ENCODE measurements around the gene FRK. TPM values are rescaled to one million over a fixed set of nuclear protein-coding genes. Genes with fewer than 3 reads are reported as not detected.

FRK gene
- total RNA-seq, 2 experiments from 2014 or later = 0.04 to 0.07 TPM

DNA sequence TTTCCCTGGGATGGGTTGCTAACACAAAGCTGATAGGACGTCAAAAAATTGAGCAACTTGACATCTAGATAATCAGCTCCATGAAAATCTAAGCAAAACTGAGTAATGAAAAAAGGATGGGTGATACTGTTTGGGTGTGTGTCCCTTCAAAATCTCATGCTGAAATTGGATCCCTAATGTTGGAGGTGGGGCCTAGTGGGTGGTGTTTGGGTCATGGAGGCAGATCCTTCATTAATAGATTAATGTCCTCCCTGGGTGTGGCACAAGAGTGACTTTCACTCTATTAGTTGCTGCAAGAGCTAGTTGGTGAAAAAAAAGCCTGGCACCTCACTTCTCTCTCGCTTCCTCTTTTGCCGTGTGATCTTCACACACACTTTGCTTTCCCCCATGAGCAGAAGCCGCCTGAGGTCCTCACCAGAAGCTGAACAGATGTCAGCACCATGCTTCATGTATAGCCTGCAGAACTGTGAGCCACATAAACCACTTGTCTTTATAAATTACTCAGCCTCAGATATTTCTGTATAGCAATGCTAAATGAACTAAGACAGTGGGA lies 160.9 kb downstream of the FRK start:
- Mint-ChIP-seq H3K36me3 (ENCODE audit: low read depth) (no peaks in the 10 kb centered on the region), H3K27ac (no peak overlapping the region), H3K9me3 (no peaks in the 10 kb centered on the region), H3K4me3 (no peak overlapping the region), H3K4me1 (ENCODE audit: low read depth) (no peaks in the 10 kb centered on the region), H3K27me3 (no peaks in the 10 kb centered on the region)
- ATAC-seq = no peak
- ChIA-PET POLR2A (no interaction called here), CTCF (no interaction called here)
- intact Hi-C loops (cut with micrococcal nuclease) = no loop called here
- DNase-seq = no peak
- TF ChIP-seq, protein P1, sequence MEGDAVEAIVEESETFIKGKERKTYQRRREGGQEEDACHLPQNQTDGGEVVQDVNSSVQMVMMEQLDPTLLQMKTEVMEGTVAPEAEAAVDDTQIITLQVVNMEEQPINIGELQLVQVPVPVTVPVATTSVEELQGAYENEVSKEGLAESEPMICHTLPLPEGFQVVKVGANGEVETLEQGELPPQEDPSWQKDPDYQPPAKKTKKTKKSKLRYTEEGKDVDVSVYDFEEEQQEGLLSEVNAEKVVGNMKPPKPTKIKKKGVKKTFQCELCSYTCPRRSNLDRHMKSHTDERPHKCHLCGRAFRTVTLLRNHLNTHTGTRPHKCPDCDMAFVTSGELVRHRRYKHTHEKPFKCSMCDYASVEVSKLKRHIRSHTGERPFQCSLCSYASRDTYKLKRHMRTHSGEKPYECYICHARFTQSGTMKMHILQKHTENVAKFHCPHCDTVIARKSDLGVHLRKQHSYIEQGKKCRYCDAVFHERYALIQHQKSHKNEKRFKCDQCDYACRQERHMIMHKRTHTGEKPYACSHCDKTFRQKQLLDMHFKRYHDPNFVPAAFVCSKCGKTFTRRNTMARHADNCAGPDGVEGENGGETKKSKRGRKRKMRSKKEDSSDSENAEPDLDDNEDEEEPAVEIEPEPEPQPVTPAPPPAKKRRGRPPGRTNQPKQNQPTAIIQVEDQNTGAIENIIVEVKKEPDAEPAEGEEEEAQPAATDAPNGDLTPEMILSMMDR (IDR thresholded peaks at IDR 0.05) = no peak

- TF ChIP-seq, protein P1 (IDR thresholded peaks at IDR 0.05) = no peak
- DNase-seq (no peak), ATAC-seq (no peak)
- H3K36me3 Mint-ChIP-seq (ENCODE audit: low read depth) = no peaks in the 10 kb centered on the region
- ChIA-PET CTCF (no interaction called here), POLR2A (no interaction called here)
- H3K27me3 Mint-ChIP-seq = peaks cover 3% of the 10 kb centered on the region
- no peaks in the 10 kb centered on the region for H3K9me3 Mint-ChIP-seq
- intact Hi-C loops (cut with micrococcal nuclease) = no loop called here
- no peaks in the 10 kb centered on the region for H3K4me1 Mint-ChIP-seq (ENCODE audit: low read depth)
- no peak overlapping the region for H3K4me3 Mint-ChIP-seq
- H3K27ac Mint-ChIP-seq = no peak overlapping the region
Observed at GRCh38 chr6:115898246-115898645, 162.4 kb downstream of the FRK start.

DNA sequence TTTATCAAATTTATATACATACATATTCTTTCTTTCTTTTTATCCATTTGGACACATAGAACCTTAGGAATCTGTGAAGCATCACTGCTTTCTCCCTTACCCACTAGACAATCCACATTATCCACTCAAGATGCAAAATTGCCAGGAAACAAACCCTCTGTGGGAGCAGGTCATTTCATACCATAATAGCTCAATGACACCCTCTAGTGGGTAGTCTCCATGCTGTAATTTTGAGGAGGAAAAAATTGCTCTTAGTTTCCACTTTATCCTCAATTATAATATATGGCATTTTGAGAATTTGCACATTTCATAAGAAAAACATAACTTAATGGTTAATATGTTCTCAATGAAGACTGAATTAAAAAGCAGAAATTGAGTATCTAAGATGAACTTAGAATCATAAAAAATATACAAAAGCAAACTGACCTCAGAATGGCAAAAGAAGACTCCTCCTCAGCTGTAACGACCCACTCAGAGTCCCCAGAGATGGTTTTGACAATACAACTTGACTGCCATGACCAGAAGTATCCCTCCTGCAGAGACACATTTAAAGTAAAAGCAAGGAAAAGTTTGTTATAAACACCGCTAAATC lies 164.1 kb downstream of the FRK start:
- ChIA-PET CTCF (interaction anchor here (0.9 kb wide), 1 partner anchor 9 kb away, joined by 3 read pairs; no protein-coding TSS in a partner anchor), POLR2A (no interaction called here)
- intact Hi-C loops (cut with micrococcal nuclease) = no loop called here
- Mint-ChIP-seq H3K9me3 (no peaks in the 10 kb centered on the region), H3K27ac (no peak overlapping the region), H3K4me3 (no peak overlapping the region), H3K36me3 (ENCODE audit: low read depth) (no peaks in the 10 kb centered on the region), H3K27me3 (peaks cover 4% of the 10 kb centered on the region), H3K4me1 (ENCODE audit: low read depth) (no peaks in the 10 kb centered on the region)
- TF ChIP-seq, protein P1 (IDR thresholded peaks at IDR 0.05) = peak; percentile 62
- DNase-seq (no peak), ATAC-seq (no peak)

DNA sequence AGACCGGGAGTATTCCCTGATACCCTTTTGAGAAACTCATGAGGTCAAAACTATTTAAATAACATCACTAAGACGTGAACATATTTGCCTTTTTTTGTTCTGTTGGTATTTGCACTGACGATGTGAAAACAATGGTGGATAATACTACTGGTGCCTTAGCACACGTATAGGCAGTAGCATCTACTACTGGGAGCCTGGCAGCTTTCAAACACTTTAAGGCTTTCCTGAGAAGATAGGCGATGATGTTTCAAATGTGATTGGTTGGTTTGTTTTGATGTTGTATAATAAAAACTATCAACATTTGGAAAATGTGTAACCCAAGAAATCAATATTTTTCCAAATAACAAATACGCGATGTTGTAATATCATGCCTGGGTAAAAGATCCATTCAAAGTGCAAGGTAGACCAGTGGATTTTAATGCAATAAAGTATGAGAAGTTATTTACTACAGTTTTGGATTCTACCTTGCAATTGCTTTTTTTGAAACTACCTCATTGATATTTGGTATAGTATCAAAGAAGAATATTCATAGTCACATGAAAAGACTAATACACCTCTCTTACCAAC lies 166.2 kb downstream of the FRK start:
- TF ChIP-seq, protein P1 (IDR thresholded peaks at IDR 0.05) = no peak
- no peak for ATAC-seq
- H3K4me3 Mint-ChIP-seq = no peak overlapping the region
- peaks cover 4% of the 10 kb centered on the region for H3K27me3 Mint-ChIP-seq
- H3K36me3 Mint-ChIP-seq (ENCODE audit: low read depth) = no peaks in the 10 kb centered on the region
- intact Hi-C loops (cut with micrococcal nuclease) = no loop called here
- ChIA-PET POLR2A (interaction anchor here (0.6 kb wide), 1 partner anchor 186 kb away, joined by 3 read pairs; no protein-coding TSS in a partner anchor), CTCF (no interaction called here)
- no peak overlapping the region for H3K27ac Mint-ChIP-seq
- no peaks in the 10 kb centered on the region for H3K9me3 Mint-ChIP-seq
- DNase-seq = no peak
- H3K4me1 Mint-ChIP-seq (ENCODE audit: low read depth) = peaks cover 6% of the 10 kb centered on the region

DNA sequence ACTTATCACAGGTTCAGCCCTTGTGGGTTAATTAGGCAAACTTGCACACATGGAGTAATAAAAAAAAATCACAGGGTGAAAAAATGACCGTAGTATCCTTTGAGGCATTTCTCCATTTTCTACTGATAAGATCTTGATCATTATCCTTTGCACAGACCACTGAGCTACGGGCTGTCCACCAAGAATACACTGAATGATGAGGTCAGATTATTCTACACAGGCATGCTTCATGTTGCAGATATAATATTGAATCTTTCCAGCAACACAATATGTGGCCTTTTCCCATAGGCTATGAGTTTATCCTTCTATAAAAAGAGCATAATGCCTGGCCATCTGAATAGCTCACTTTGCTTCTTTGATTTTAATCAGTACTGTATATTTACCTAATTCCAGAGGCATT lies 168.9 kb downstream of the FRK start:
- Mint-ChIP-seq H3K4me3 (no peak overlapping the region), H3K27ac (no peak overlapping the region), H3K36me3 (ENCODE audit: low read depth) (no peaks in the 10 kb centered on the region), H3K27me3 (peaks cover 4% of the 10 kb centered on the region), H3K9me3 (no peaks in the 10 kb centered on the region), H3K4me1 (ENCODE audit: low read depth) (peaks cover 6% of the 10 kb centered on the region)
- POLR2A ChIA-PET = interaction anchor here (1.3 kb wide), 1 partner anchor 14 kb away, joined by 4 read pairs; no protein-coding TSS in a partner anchor
- intact Hi-C loops (cut with micrococcal nuclease) = no loop called here
- TF ChIP-seq, protein P1 (IDR thresholded peaks at IDR 0.05) = no peak
- ATAC-seq (no peak), DNase-seq (no peak)
- CTCF ChIA-PET = no interaction called here

Measured in activated CD8-positive, alpha-beta T cell treated with anti-CD3 and anti-CD28 coated beads for 36 hours (primary cell).